ENCODE results near the gene SLC25A29.

The SLC25A29 gene

GRCh38 chr14:100271247-100271939 lies 34.9 kb downstream of the SLC25A29 start:
- DNase-seq (ENCODE audit: low read depth) = no peak
- TF ChIP-seq, protein P1, sequence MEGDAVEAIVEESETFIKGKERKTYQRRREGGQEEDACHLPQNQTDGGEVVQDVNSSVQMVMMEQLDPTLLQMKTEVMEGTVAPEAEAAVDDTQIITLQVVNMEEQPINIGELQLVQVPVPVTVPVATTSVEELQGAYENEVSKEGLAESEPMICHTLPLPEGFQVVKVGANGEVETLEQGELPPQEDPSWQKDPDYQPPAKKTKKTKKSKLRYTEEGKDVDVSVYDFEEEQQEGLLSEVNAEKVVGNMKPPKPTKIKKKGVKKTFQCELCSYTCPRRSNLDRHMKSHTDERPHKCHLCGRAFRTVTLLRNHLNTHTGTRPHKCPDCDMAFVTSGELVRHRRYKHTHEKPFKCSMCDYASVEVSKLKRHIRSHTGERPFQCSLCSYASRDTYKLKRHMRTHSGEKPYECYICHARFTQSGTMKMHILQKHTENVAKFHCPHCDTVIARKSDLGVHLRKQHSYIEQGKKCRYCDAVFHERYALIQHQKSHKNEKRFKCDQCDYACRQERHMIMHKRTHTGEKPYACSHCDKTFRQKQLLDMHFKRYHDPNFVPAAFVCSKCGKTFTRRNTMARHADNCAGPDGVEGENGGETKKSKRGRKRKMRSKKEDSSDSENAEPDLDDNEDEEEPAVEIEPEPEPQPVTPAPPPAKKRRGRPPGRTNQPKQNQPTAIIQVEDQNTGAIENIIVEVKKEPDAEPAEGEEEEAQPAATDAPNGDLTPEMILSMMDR (conservative IDR thresholded peaks at IDR 0.05; ENCODE audit: low read depth, low read length) = peak; percentile 52
- H3K4me3 ChIP-seq (ENCODE audit: low read length) = no peak overlapping the region

GRCh38 chr14:100268591-100269207 lies 37.5 kb downstream of the SLC25A29 start:
- no peak overlapping the region for H3K4me3 ChIP-seq (ENCODE audit: low read length)
- DNase-seq (ENCODE audit: low read depth) = no peak
- TF ChIP-seq, protein P1 (conservative IDR thresholded peaks at IDR 0.05; ENCODE audit: low read depth, low read length) = no peak

DNA sequence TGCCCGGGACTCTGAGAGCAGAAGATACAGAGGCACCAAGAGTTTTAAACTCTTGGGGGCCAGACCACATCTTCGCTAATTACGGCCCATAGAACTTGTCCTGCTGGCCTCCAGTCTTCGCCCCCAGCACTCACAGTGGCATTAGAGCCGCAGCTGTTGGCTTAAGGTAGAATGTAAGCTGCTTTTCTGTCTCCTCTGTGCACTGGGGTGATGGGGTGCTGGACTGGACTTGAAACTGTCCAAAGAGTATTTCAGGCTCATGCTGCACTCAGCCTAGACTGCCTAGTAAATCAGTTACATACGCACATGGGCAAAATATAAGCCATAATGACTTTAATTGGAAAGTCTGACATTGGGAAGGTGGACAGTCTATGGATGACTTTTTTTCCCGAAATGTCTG lies 38.3 kb downstream of the SLC25A29 start:
- H3K4me3 ChIP-seq (ENCODE audit: low read length) = no peak overlapping the region
- DNase-seq (ENCODE audit: low read depth) = no peak
- TF ChIP-seq, protein P1 (conservative IDR thresholded peaks at IDR 0.05; ENCODE audit: low read depth, low read length) = no peak

- TF ChIP-seq, protein P1 (conservative IDR thresholded peaks at IDR 0.05; ENCODE audit: low read depth, low read length) = no peak
- DNase-seq (ENCODE audit: low read depth) = no peak
- no peak overlapping the region for H3K4me3 ChIP-seq (ENCODE audit: low read length)
These were observed 43.1 kb downstream of the SLC25A29 start for GRCh38 chr14:100263141-100263540.

- TF ChIP-seq, protein P1 (conservative IDR thresholded peaks at IDR 0.05; ENCODE audit: low read depth, low read length) = no peak
- no peak overlapping the region for H3K4me3 ChIP-seq (ENCODE audit: low read length)
- no peak for DNase-seq (ENCODE audit: low read depth)
These were observed 43.7 kb downstream of the SLC25A29 start for GRCh38 chr14:100262545-100262944.

- no peak overlapping the region for H3K4me3 ChIP-seq (ENCODE audit: low read length)
- TF ChIP-seq, protein P1 (conservative IDR thresholded peaks at IDR 0.05; ENCODE audit: low read depth, low read length) = no peak
- DNase-seq (ENCODE audit: low read depth) = no peak
These were observed 44.6 kb downstream of the SLC25A29 start for GRCh38 chr14:100261621-100262020.

DNA sequence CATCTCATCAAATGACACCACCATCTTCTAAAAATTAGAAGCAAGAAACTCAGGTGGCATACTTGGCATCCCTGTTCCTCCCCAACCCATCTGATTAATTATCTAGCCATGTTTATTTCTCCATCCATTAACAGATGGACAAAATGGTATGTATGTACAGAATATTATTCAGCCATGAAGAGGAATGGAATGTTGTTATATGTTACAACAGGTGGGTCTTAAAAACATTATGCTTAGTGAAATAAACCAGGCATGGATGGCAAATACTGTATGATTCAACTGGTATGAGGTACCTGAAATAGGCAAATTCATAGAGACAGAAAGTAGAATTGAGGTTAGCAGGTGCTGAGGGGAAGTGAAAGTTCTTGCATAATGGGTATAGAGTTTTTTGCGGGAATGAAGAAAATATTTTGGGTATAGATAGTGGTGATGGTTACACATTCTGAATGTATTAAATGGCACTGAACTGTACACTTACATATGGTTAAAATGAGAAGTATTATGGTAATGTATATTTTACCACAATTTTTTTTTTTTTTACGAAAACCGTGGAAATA lies 49.8 kb downstream of the SLC25A29 start:
- H3K4me3 ChIP-seq (ENCODE audit: low read length) = no peak overlapping the region
- DNase-seq (ENCODE audit: low read depth) = no peak
- TF ChIP-seq, protein P1 (conservative IDR thresholded peaks at IDR 0.05; ENCODE audit: low read depth, low read length) = no peak
